HK-2 (cell line): ENCODE measurements around the gene RHOV.

ENCODE experiments used
- DNase-seq: peaks from one replicate; pipeline ENCODE4 v3.0.0-alpha.2; 2018; ENCODE audit not compliant: unreplicated experiment

The RHOV gene

GRCh38 chr15:40904552-40905201 lies 30.6 kb upstream of the RHOV start:
- DNase-seq: no peak

GRCh38 chr15:40902605-40903561 lies 28.8 kb upstream of the RHOV start:
- no peak for DNase-seq

GRCh38 chr15:40901053-40901443 lies 27.0 kb upstream of the RHOV start:
- no peak for DNase-seq

- no peak for DNase-seq
Observed at GRCh38 chr15:40900256-40901052, 26.4 kb upstream of the RHOV start.

- no peak for DNase-seq
Observed at GRCh38 chr15:40899536-40900207, 25.6 kb upstream of the RHOV start.

GRCh38 chr15:40894681-40895448 lies 20.8 kb upstream of the RHOV start:
- peak; percentile 66 for DNase-seq

GRCh38 chr15:40893733-40894680 lies 20.0 kb upstream of the RHOV start, which contains the start of gene VPS18:
Gene VPS18 (plus strand): TSS chr15:40894450. CDS start chr15:40894769, 319 bp downstream.
- peak; percentile 93 for DNase-seq

GRCh38 chr15:40893019-40893670 lies 19.1 kb upstream of the RHOV start:
- no peak for DNase-seq

GRCh38 chr15:40892447-40893012 lies 18.5 kb upstream of the RHOV start:
- no peak for DNase-seq

GRCh38 chr15:40891810-40892446 lies 17.9 kb upstream of the RHOV start:
- no peak for DNase-seq

GRCh38 chr15:40891138-40891537 lies 17.1 kb upstream of the RHOV start:
- DNase-seq: no peak

- no peak for DNase-seq
Observed at GRCh38 chr15:40889112-40889511, 15.1 kb upstream of the RHOV start.

- DNase-seq: no peak
Observed at GRCh38 chr15:40886586-40886985, 12.6 kb upstream of the RHOV start.

GRCh38 chr15:40881351-40881750 lies 7.3 kb upstream of the RHOV start:
- DNase-seq: no peak

GRCh38 chr15:40879609-40880008 lies 5.6 kb upstream of the RHOV start:
- DNase-seq: no peak

GRCh38 chr15:40878785-40879184 lies 4.8 kb upstream of the RHOV start:
- DNase-seq: no peak

- DNase-seq: no peak
Observed at GRCh38 chr15:40877694-40878093, 3.7 kb upstream of the RHOV start.

- DNase-seq: no peak
Observed at GRCh38 chr15:40875991-40876730, 2.1 kb upstream of the RHOV start.
